Suprapubic skin (tissue), 4 donors: ENCODE measurements around the gene CNPY3.

Source experiments
- EP300 ChIP-seq: sonication (generic); formaldehyde crosslinking; IDR thresholded peaks from one replicate; pipeline ENCODE4 v1.6.1; 2017; ENCODE audit warnings: antibody characterized with exemption
- POLR2A ChIP-seq, 2 donors: fragments of 450-650 bp; IDR thresholded peaks; one replicate each; pipeline ENCODE4 v1.6.1; 2017; ENCODE audit warnings: antibody characterized with exemption in 2 of 2, mild to moderate bottlenecking in 2 of 2, moderate library complexity in 2 of 2
- POLR2AphosphoS5 ChIP-seq, 3 donors: sonication (generic); formaldehyde crosslinking; IDR thresholded peaks; one replicate each; pipeline ENCODE4 v1.6.1; 2017; ENCODE audit warnings: antibody characterized with exemption in 3 of 3
- TF ChIP-seq, protein P1 (sequence below), 2 donors: fragments of 200-600 bp in 1 of 2; fragments of 450-650 bp in 1 of 2; sonication (generic) in 1 of 2; IDR thresholded peaks; one replicate each; pipeline ENCODE4 v1.5.1; 2016 to 2019; ENCODE audit warnings: antibody characterized with exemption in 2 of 2, mild to moderate bottlenecking in 1 of 2, moderate library complexity in 1 of 2

DNA sequence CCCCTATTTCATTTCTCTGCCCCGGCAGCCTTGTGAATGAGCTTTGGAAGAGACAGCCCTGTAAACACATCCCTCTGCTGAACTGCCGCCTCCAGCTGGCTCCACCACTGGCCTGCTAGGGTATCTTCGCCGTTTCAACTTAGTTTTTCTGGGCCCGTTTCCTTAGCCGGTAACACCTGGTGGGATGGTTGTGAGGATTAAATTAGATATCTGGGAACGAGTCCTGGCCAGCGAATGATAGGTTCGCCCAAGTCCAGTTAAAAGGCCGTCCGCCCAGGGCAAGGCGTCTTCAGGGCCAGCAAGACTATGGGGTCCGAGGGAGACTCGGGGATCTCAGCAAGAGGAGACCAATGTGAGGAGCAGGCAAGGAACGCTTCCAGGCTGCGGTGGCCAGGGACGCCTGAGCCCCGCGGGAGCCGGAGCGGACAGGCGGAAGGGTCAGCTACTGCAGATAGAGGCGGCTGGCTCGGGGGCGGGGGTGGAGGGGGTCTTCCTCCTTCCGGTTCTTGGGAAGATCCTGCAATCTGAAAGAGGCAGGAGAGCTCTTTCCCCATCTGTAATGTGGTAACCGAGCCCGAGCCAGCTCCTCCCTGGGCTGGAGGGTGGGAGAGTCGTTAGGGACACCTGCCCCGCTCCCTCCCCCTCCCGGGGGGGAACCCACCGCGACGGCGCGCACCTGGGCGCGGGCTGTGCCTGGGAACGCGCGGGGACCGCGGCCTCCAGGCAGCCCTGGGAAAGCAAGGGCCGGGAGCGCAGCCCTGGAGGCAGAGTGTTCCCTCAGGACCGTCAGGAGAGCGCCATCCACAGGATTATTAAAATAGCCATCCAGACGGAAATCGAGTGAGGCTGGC is 17.9 kb upstream of the CNPY3 start:
- no peak for TF ChIP-seq POLR2A (IDR thresholded peaks at IDR 0.05)
- TF ChIP-seq EP300, result no peak
- TF ChIP-seq, protein P1, sequence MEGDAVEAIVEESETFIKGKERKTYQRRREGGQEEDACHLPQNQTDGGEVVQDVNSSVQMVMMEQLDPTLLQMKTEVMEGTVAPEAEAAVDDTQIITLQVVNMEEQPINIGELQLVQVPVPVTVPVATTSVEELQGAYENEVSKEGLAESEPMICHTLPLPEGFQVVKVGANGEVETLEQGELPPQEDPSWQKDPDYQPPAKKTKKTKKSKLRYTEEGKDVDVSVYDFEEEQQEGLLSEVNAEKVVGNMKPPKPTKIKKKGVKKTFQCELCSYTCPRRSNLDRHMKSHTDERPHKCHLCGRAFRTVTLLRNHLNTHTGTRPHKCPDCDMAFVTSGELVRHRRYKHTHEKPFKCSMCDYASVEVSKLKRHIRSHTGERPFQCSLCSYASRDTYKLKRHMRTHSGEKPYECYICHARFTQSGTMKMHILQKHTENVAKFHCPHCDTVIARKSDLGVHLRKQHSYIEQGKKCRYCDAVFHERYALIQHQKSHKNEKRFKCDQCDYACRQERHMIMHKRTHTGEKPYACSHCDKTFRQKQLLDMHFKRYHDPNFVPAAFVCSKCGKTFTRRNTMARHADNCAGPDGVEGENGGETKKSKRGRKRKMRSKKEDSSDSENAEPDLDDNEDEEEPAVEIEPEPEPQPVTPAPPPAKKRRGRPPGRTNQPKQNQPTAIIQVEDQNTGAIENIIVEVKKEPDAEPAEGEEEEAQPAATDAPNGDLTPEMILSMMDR (IDR thresholded peaks at IDR 0.05), result no peak
- no peak for TF ChIP-seq POLR2AphosphoS5 (IDR thresholded peaks at IDR 0.05)
